Measurements from ENCODE around the gene LTB.

LTB gene

GRCh38 chr6:31546958-31547726 lies 35.1 kb downstream of the LTB start, which contains the start of gene NFKBIL1:
Gene NFKBIL1 (plus strand): TSS chr6:31547608. CDS start chr6:31547695, 87 bp downstream.
- DNase-seq, result peak; percentile 95

GRCh38 chr6:31546339-31546957 lies 35.8 kb downstream of the LTB start, which contains the start of gene ATP6V1G2:
Gene ATP6V1G2 (minus strand): TSS chr6:31546608. CDS start chr6:31546559, 49 bp downstream.
- peak; percentile 92 for DNase-seq

GRCh38 chr6:31545291-31545690 lies 36.9 kb downstream of the LTB start:
- DNase-seq, result no peak

GRCh38 chr6:31544676-31545075 lies 37.5 kb downstream of the LTB start:
- no peak for DNase-seq

GRCh38 chr6:31543639-31544038 lies 38.6 kb downstream of the LTB start:
- DNase-seq, result no peak

GRCh38 chr6:31541658-31542521 lies 40.3 kb downstream of the LTB start, which contains the start of gene DDX39B:
Gene DDX39B (minus strand): TSS chr6:31542003. CDS start chr6:31540532, 1,471 bp downstream.
- peak; percentile 97 for DNase-seq

- DNase-seq, result peak; percentile 60
These were observed 41.1 kb downstream of the LTB start for GRCh38 chr6:31541059-31541657.

- DNase-seq, result no peak
These were observed 41.6 kb downstream of the LTB start for GRCh38 chr6:31540640-31541039.

- DNase-seq, result no peak
These were observed 43.3 kb downstream of the LTB start for GRCh38 chr6:31538805-31539400.

- no peak for DNase-seq
These were observed 46.5 kb downstream of the LTB start for GRCh38 chr6:31535538-31536324.

- no peak for DNase-seq
These were observed 47.6 kb downstream of the LTB start for GRCh38 chr6:31534521-31535040.

- DNase-seq, result no peak
These were observed 48.2 kb downstream of the LTB start for GRCh38 chr6:31534011-31534410.

- no peak for DNase-seq
These were observed 48.8 kb downstream of the LTB start for GRCh38 chr6:31533455-31533841.

GRCh38 chr6:31532644-31533454 lies 49.4 kb downstream of the LTB start:
- DNase-seq, result no peak

GRCh38 chr6:31531771-31532643 lies 50.2 kb downstream of the LTB start:
- no peak for DNase-seq

- DNase-seq, result no peak
These were observed 51.1 kb downstream of the LTB start for GRCh38 chr6:31531162-31531561.

- DNase-seq, result no peak
These were observed 51.6 kb downstream of the LTB start for GRCh38 chr6:31530659-31531058.

Data from COR-L47 (cell line).